HepG2 (cell line): ENCODE results near the gene P2RY2. TPM values are rescaled to one million over a fixed set of nuclear protein-coding genes. Genes with fewer than 3 reads are reported as not detected.

Source experiments
- ATAC-seq: fragments of 200-7000 bp; cut with Tn5 transposase; 3 replicates; pipeline ENCODE4 v1.9.1; 2020; ENCODE audit warnings: mild to moderate bottlenecking, moderate library complexity
- BruUV-seq: library from RNA; stranded (reverse); fragments of 400-500 nt; replicated peaks from 2 replicates; lab custom pipeline; 2021; lab: Mats Ljungman, UMichigan
- CTCF ChIA-PET: fragments of 300-600 bp; formaldehyde crosslinking; extraction: SDS; loops from one replicate; lab custom pipeline; 2021; ENCODE audit warnings: low total read pairs, inconsistent platforms, low intra/inter-chr PET ratio; lab: Yijun Ruan, JAX
- POLR2A ChIA-PET: fragments of 350-600 bp; sonication (Branson Sonifier 250); formaldehyde crosslinking; loops from one replicate; lab custom pipeline; 2020; ENCODE audit warnings: antibody characterized with exemption, inconsistent platforms; lab: Yijun Ruan, JAX
- DNase-seq: peaks from one replicate; pipeline ENCODE4 v3.0.0-alpha.2; 2015; ENCODE audit warnings: low spot score
- FAIRE-seq: peaks from 3 replicates; lab custom pipeline; 2011; peaks lifted over from hg19 to GRCh38; lab: Jason Lieb, UNC
- H2AFZ ChIP-seq: one replicate; pipeline ENCODE4 v1.6.1; 2011; ENCODE audit warnings: low read length, inconsistent platforms
- H3K27ac ChIP-seq: fragments of 300-600 bp; 3 replicates; pipeline ENCODE4 v1.8.0; 2011; ENCODE audit warnings: mixed run types, mild to moderate bottlenecking, mixed read lengths, low read length, inconsistent platforms; ENCODE audit not compliant: insufficient read depth; ENCODE audit errors: extremely low read length
- H3K27me3 ChIP-seq, 2 experiments: fragments of 200-600 bp in 1 of 2; 2 replicates in 1 of 2; 3 replicates in 1 of 2; pipeline versions ENCODE4 v1.6.0 to v1.8.0; 2011; ENCODE audit warnings: low read length in 2 of 2, mild to moderate bottlenecking in 2 of 2, moderate library complexity in 2 of 2, inconsistent platforms in 1 of 2; ENCODE audit not compliant: insufficient read depth in 2 of 2, control insufficient read depth in 1 of 2
- H3K36me3 ChIP-seq, 2 experiments: fragments of 200-600 bp in 1 of 2; replicated peaks in 1 of 2; 2 replicates in 1 of 2; 3 replicates in 1 of 2; pipeline versions ENCODE4 v1.5.1 to v1.8.0; 2011; ENCODE audit warnings: low read length in 2 of 2, inconsistent platforms in 1 of 2; ENCODE audit not compliant: insufficient read depth in 2 of 2, control insufficient read depth in 1 of 2
- H3K4me1 ChIP-seq: 2 replicates; pipeline ENCODE4 v1.5.1; 2012; ENCODE audit warnings: low read length, inconsistent platforms; ENCODE audit not compliant: insufficient read depth
- H3K4me2 ChIP-seq: 2 replicates; pipeline ENCODE4 v1.6.0; 2011; ENCODE audit warnings: low read depth, low read length, inconsistent platforms
- H3K4me3 ChIP-seq, 3 experiments: fragments of 200-600 bp in 1 of 3; sonication (generic), shearing (Covaris generic) in 1 of 3; replicated peaks in 1 of 3; 2 replicates each; pipeline ENCODE4 v1.5.1; 2011 to 2016; ENCODE audit warnings: low read length in 3 of 3, inconsistent platforms in 2 of 3, low read depth in 2 of 3, mild to moderate bottlenecking in 2 of 3, control low read depth in 1 of 3, mixed read lengths in 1 of 3; ENCODE audit not compliant: insufficient read depth in 1 of 3
- H3K79me2 ChIP-seq: one replicate; pipeline ENCODE4 v1.6.1; 2011; ENCODE audit warnings: low read length, inconsistent platforms; ENCODE audit not compliant: insufficient read depth
- H3K9ac ChIP-seq: 2 replicates; pipeline ENCODE4 v1.6.0; 2011; ENCODE audit warnings: mild to moderate bottlenecking, low read depth, low read length, inconsistent platforms; ENCODE audit not compliant: insufficient read depth
- H3K9me3 ChIP-seq: 2 replicates; pipeline ENCODE4 v1.5.1; 2012; ENCODE audit warnings: mild to moderate bottlenecking, low read length
- H4K20me1 ChIP-seq: 2 replicates; pipeline ENCODE4 v1.6.0; 2011; ENCODE audit warnings: inconsistent platforms, mild to moderate bottlenecking, low read length, moderate library complexity; ENCODE audit not compliant: insufficient read depth
- CEBPG ChIP-seq: IDR thresholded peaks from 2 replicates; pipeline ENCODE4 v1.6.1; 2016
- CREM ChIP-seq, 2 experiments: sonication (generic) in 1 of 2; formaldehyde crosslinking in 1 of 2; IDR thresholded peaks; 2 replicates each; pipeline versions ENCODE4 v1.4.0 to v1.6.1; 2016 to 2020; ENCODE audit warnings: antibody characterized with exemption in 1 of 2, mild to moderate bottlenecking in 1 of 2, missing genetic modification reagents in 1 of 2
- ETV5 ChIP-seq: IDR thresholded peaks from 2 replicates; pipeline ENCODE4 v1.6.1; 2018; ENCODE audit warnings: missing biosample characterization, missing genetic modification reagents, inconsistent platforms, borderline replicate concordance
- GATAD1 ChIP-seq: IDR thresholded peaks from 2 replicates; pipeline ENCODE4 v1.6.1; 2016; ENCODE audit warnings: missing genetic modification reagents, missing compliant biosample characterization
- GTF2F1 ChIP-seq: fragments of 150-350 bp; IDR thresholded peaks from 2 replicates; pipeline ENCODE4 v1.6.1; 2014; ENCODE audit warnings: low read length
- HNRNPLL ChIP-seq: fragments of 200-400 bp; formaldehyde crosslinking; IDR thresholded peaks from 2 replicates; pipeline ENCODE4 v1.6.1; 2017; ENCODE audit warnings: mild to moderate bottlenecking, low read depth, low read length; ENCODE audit not compliant: poor library complexity, severe bottlenecking
- KDM5B ChIP-seq: sonication (generic); formaldehyde crosslinking; IDR thresholded peaks from 2 replicates; pipeline ENCODE4 v1.4.0; 2020; ENCODE audit warnings: missing genetic modification reagents, mild to moderate bottlenecking, borderline replicate concordance
- KDM6A ChIP-seq: IDR thresholded peaks from 2 replicates; pipeline ENCODE4 v1.6.1; 2016; ENCODE audit warnings: low read depth
- SOX6 ChIP-seq, 2 experiments: fragments of 450-650 bp in 1 of 2; sonication (generic) in 1 of 2; formaldehyde crosslinking in 1 of 2; IDR thresholded peaks; 2 replicates each; pipeline versions ENCODE4 v1.4.0 to v1.6.1; 2017 to 2020; ENCODE audit warnings: antibody characterized with exemption in 1 of 2, mild to moderate bottlenecking in 1 of 2, missing genetic modification reagents in 1 of 2
- ZFP82 ChIP-seq: sonication (generic); formaldehyde crosslinking; IDR thresholded peaks from 2 replicates; pipeline ENCODE4 v1.5.1; 2020; ENCODE audit warnings: mild to moderate bottlenecking, missing genetic modification reagents, borderline replicate concordance
- ZFX ChIP-seq: sonication (generic); formaldehyde crosslinking; IDR thresholded peaks from 2 replicates; pipeline ENCODE4 v1.4.0; 2020; ENCODE audit warnings: mild to moderate bottlenecking, low read depth, missing genetic modification reagents, moderate library complexity
- ZFY ChIP-seq: sonication (generic); formaldehyde crosslinking; IDR thresholded peaks from 2 replicates; pipeline ENCODE4 v1.4.0; 2020; ENCODE audit warnings: missing genetic modification reagents
- ZKSCAN8 ChIP-seq: IDR thresholded peaks from 2 replicates; pipeline ENCODE4 v1.6.1; 2016; ENCODE audit warnings: borderline replicate concordance, missing genetic modification reagents, missing compliant biosample characterization
- ZNF121 ChIP-seq: sonication (generic); formaldehyde crosslinking; IDR thresholded peaks from 2 replicates; pipeline ENCODE4 v1.5.0; 2020; ENCODE audit warnings: mild to moderate bottlenecking, missing genetic modification reagents
- ZNF180 ChIP-seq: sonication (generic); formaldehyde crosslinking; IDR thresholded peaks from 2 replicates; pipeline ENCODE4 v1.4.0; 2020; ENCODE audit warnings: low read depth, missing genetic modification reagents, borderline replicate concordance
- ZNF274 ChIP-seq: sonication (generic); formaldehyde crosslinking; IDR thresholded peaks from 2 replicates; pipeline ENCODE4 v1.5.1; 2020; ENCODE audit warnings: mild to moderate bottlenecking, missing genetic modification reagents
- ZNF572 ChIP-seq: sonication (generic); formaldehyde crosslinking; IDR thresholded peaks from 2 replicates; pipeline ENCODE4 v1.5.1; 2020; ENCODE audit warnings: mild to moderate bottlenecking, missing genetic modification reagents
- ZNF644 ChIP-seq: IDR thresholded peaks from 2 replicates; pipeline ENCODE4 v1.6.1; 2016; ENCODE audit warnings: low read depth
- ZNF672 ChIP-seq: sonication (generic); formaldehyde crosslinking; IDR thresholded peaks from 2 replicates; pipeline ENCODE4 v1.8.1; 2022; ENCODE audit warnings: missing genetic modification reagents
- ZNF776 ChIP-seq: sonication (generic); formaldehyde crosslinking; IDR thresholded peaks from 2 replicates; pipeline ENCODE4 v1.4.0; 2020; ENCODE audit warnings: mild to moderate bottlenecking, missing genetic modification reagents
- WGBS: methylation state at CpG from one replicate; pipeline ENCODE4 v1.1.6; 2017; ENCODE audit warnings: low lambda C conversion rate; 5-methylcytosine and 5-hydroxymethylcytosine counted together
- in situ Hi-C: cut with HindIII; loops from 2 replicates; pipeline ENCODE4 v1.10.0; 2017; ENCODE audit warnings: low pct_unique_long_range_greater_than_20kb; ENCODE audit not compliant: extremely low pct_ligation_motif_present
- intact Hi-C: fragments of 100-400 bp; cut with micrococcal nuclease; formaldehyde crosslinking; loops from one replicate; pipeline ENCODE4 v1.10.0; 2022; ENCODE audit not compliant: unreplicated experiment
- polyA plus RNA-seq, 8 experiments: library from polyadenylated mRNA; depleted of rRNA in 3 of 8; stranded (reverse) in 7 of 8; unstranded in 1 of 8; fragments of >200 nt; fragmentation: Illumina TruSeq in 4 of 8; extraction: Trizol in 4 of 8; gene quantifications; 2 replicates each; pipeline versions ENCODE4 v1.2.1 to v1.2.3, GENCODE V29; 2011 to 2016; ENCODE audit warnings: low read depth in 4 of 8, missing spikeins in 1 of 8, mixed read lengths in 1 of 8; ENCODE audit not compliant: insufficient read depth in 1 of 8
- total RNA-seq, 5 experiments: library from RNA; depleted of rRNA; stranded (reverse); fragments of >200 nt; fragmentation: Illumina TruSeq; extraction: Trizol; gene quantifications; 2 replicates each; pipeline ENCODE4 v1.2.3, GENCODE V29; 2016; ENCODE audit warnings: low read depth in 1 of 5

P2RY2 gene
- total and polyA plus RNA-seq, 2 of the 13 experiments (the other 11 are each of a cell fraction or from before 2014, with no cell fraction given), result 0.95 to 3.1 TPM

- ChIA-PET CTCF (no interaction called here), POLR2A (no interaction called here)
- Histone ChIP-seq H2AFZ (no peak overlapping the region), H3K27ac (no peak overlapping the region), H3K9ac (no peak overlapping the region), H4K20me1 (no peaks in the 10 kb centered on the region), H3K9me3 (no peaks in the 10 kb centered on the region), H3K79me2 (no peaks in the 10 kb centered on the region), H3K4me3 (no peak overlapping the region), H3K4me2 (no peak overlapping the region), H3K36me3 (no peaks in the 10 kb centered on the region), H3K4me1 (peaks cover 61% of the 10 kb centered on the region), H3K27me3 (peaks cover 2 to 23% of the 10 kb centered on the region in 2 experiments; a peak in 3 of 5 replicates)
- ATAC-seq (no peak), DNase-seq (no peak), FAIRE-seq (no peak)
- intact Hi-C loops (no loop called here), in situ Hi-C loops (no loop called here)
- TF ChIP-seq GATAD1 (CRISPR knock-in tag), result no peak
- TF ChIP-seq KDM6A (CRISPR knock-in tag), result no peak
- no peak for TF ChIP-seq ETV5 (CRISPR knock-in tag)
- no peak for TF ChIP-seq ZNF776 (CRISPR knock-in tag)
- no peak for TF ChIP-seq HNRNPLL
- TF ChIP-seq CEBPG (CRISPR knock-in tag), result no peak
- no peak for TF ChIP-seq ZNF672 (CRISPR knock-in tag)
- no peak for TF ChIP-seq ZNF180 (CRISPR knock-in tag)
- WGBS, result 56% methylated on average over 6 of the region's 6 CpGs
- BruUV-seq, result no TSS peak
Measured at GRCh38 chr11:73219396-73220285, 1.6 kb downstream of the P2RY2 start.

- Histone ChIP-seq H3K79me2 (no peaks in the 10 kb centered on the region), H3K27ac (no peak overlapping the region), H4K20me1 (no peaks in the 10 kb centered on the region), H3K36me3 (no peaks in the 10 kb centered on the region), H3K4me3 (no peak overlapping the region), H3K4me1 (peaks cover 61% of the 10 kb centered on the region), H3K27me3 (peaks cover 2 to 23% of the 10 kb centered on the region in 2 experiments; a peak in 3 of 5 replicates), H3K9me3 (no peaks in the 10 kb centered on the region), H2AFZ (no peak overlapping the region), H3K4me2 (peak overlapping the region; percentile 28), H3K9ac (no peak overlapping the region)
- peak; percentile 47 for DNase-seq
- ChIA-PET POLR2A (no interaction called here), CTCF (no interaction called here)
- FAIRE-seq, result no peak
- ATAC-seq, result peak; percentile 69
- intact Hi-C loops (no loop called here), in situ Hi-C loops (no loop called here)
- 0% methylated on average over 1 of the region's 4 CpGs for WGBS
- BruUV-seq, result no TSS peak
- TF ChIP-seq ZNF644 (CRISPR knock-in tag) (0 out of 2 replicates have a peak, but pooled peaks have one; percentile 28), CREM (IDR thresholded peaks at IDR 0.05) (no peak), CREM (CRISPR knock-in tag; IDR thresholded peaks at IDR 0.05) (no peak), SOX6 (IDR thresholded peaks at IDR 0.05) (no peak), SOX6 (CRISPR knock-in tag; IDR thresholded peaks at IDR 0.05) (peak; percentile 34; the same call in 1 of the 2 replicates), ZFY (CRISPR knock-in tag) (0 out of 2 replicates have a peak, but pooled peaks have one; percentile 27), ZFX (peak; percentile 79), ZNF121 (peak; percentile 50; the same call in 1 of the 2 replicates), KDM5B (CRISPR knock-in tag) (0 out of 2 replicates have a peak, but pooled peaks have one; percentile 25), GTF2F1 (no peak), ZNF274 (0 out of 2 replicates have a peak, but pooled peaks have one; percentile 48), ZNF572 (CRISPR knock-in tag) (peak; percentile 28; the same call in 1 of the 2 replicates), ZFP82 (CRISPR knock-in tag) (no peak), ZKSCAN8 (CRISPR knock-in tag) (no peak)
Measured at GRCh38 chr11:73221451-73221850, 3.4 kb downstream of the P2RY2 start.
